HG02623 (cell line): ENCODE results near the gene AKR1C2.
"Not testable (repeated sequence)": the region's sequence is repeated elsewhere in the genome, so short reads cannot be mapped to it uniquely, and the experiment has no call there.

Source experiments
- ATAC-seq: cut with Tn5 transposase; IDR thresholded peaks from one replicate; pipeline ENCODE4 v1.9.1; 2021; ENCODE audit warnings: moderate library complexity; ENCODE audit not compliant: unreplicated experiment

AKR1C2 gene

DNA sequence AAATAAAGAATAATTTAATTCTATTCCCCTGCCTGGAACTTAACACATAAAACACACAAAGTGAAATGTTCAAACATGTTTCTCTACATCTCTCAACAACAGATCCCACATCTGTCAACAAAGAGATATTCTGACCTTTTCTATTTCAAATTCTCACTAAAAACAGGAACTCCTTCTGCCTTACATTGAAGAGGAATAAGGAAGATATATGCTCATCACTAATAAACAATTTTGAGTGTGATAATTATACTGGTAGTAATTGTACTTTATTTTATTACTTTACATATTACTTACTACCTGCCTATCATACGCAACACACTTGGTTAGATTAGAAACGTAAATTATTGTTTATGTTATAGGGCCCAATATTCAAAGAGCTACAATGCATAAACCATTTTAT is 13.4 kb downstream of the AKR1C2 start:
- no peak for ATAC-seq

DNA sequence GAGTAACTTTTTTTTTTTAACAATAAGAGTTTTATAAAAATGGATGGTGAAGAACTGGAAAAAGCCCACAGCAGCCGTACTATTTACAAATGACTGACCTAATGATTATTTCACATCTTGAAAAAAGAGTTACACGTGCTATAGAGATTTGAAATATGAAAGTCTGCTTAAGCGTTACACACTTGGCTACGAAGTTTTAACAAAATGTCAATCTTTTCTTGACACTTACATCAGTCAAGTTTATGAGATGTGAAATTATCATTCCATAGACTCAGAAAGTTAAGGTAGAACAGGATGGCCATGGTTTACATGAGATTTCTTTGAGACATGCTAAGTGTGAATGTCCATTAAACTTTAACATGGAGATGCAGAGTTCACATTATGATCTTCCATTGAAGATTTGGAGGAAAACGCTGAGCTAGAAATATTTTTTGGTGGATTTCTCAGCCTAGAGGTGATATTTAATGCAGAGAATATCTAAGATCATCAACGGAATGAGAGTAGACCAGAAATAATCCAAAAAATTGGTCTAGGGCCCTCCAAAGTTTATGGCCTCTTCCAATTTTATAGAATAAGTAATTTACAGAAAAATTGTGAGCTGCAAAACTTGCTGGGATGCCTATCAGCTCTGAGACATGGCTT is 15.5 kb downstream of the AKR1C2 start:
- ATAC-seq, result not testable (repeated sequence)

DNA sequence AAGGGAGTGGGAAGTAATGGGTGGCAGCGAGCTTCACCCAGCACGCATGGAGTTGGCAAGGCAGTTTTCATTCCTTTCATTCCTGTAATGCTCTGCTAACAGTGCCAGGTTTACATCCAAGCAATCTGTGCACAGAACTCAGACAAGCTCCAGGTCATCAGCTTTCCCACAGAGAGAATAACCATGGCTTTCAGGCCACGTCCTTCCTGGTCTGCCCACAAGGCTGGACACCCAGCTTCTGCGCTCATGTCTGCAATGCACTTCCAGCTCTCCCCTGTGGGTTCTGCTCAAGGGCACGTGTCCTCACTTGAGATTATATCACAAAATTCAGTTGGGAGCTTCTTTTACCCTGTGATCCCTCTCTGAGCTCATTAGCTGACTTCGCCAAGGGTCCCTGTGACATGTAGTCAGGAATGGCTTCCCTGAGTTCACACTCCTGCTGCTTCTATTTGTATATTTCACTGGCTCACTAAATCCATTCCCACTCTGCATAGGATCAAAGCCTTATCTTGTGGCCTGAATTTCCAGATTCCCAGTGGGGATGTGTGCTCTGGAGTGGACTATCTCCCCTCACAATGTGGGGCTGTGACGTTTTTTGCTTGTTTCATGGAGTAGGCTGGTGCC is 18.6 kb downstream of the AKR1C2 start:
- ATAC-seq, result no peak

DNA sequence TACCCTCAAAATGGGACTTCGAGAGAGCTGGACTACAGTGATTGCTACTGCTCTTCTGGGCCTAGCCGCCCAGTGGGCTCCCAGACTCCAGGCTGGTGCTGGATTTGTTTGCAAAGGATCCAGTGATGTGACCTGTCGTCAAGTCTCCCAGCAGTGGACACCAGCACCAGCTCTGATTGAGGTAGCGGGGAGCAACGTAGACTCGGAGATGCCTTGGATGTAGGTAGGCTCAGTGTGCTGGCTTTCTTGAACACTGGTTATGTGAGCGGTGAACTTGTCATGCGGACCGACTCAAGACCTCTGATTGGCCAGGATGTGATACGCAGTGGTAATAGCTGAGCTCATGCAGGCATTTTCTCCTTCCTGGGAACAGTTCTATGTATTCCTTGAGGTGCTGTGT is 19.4 kb downstream of the AKR1C2 start:
- no peak for ATAC-seq

DNA sequence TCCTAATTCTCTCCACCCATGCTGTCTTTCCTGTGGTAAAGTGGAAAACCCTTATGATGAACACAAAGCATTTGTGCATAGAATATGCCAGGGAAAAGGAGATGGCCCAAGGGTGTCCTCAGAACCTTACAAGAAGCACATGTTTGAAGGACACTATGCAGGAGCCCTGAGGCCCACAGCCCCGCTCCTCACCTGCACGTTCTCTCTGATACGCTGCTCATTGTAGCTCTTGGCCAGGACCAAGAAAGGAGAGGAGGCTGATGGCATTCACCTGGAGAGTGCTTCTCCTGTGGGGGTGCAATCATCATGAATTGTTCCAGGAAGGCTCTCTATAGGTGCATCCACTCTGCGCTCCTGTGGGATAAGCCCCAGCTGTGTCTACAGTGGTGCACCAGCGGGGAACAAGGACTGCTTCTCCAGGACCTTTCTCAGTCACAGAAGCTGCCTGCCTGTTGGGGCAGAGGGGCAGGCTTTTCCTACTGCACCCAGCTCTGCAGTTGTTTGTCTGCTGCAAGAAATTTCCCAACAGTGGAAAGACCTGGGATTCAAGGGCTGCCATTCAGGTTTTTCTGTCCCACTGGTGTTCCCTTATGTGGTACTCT is 19.9 kb downstream of the AKR1C2 start:
- no peak for ATAC-seq

DNA sequence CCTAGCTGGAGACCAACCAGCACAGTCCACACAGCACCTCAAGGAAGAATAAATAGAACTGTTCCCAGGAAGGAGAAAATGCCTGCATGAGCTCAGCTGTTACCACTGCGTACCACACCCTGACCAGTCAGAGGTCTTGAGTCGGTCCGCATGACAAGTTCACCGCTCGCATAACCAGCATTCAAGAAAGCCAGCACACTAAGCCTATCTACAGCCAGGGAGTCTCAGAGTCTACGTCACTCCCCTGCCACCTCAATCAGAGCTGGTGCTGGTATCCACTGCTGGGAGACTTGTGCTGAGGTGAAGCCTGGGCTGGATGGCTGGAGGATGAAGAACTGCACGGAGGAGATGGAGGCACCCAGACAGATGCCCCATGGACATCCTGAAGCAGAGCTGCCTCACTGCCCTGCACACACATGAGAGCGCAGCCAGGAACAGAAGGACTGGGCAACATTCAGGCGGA is 20.9 kb downstream of the AKR1C2 start:
- no peak for ATAC-seq

DNA sequence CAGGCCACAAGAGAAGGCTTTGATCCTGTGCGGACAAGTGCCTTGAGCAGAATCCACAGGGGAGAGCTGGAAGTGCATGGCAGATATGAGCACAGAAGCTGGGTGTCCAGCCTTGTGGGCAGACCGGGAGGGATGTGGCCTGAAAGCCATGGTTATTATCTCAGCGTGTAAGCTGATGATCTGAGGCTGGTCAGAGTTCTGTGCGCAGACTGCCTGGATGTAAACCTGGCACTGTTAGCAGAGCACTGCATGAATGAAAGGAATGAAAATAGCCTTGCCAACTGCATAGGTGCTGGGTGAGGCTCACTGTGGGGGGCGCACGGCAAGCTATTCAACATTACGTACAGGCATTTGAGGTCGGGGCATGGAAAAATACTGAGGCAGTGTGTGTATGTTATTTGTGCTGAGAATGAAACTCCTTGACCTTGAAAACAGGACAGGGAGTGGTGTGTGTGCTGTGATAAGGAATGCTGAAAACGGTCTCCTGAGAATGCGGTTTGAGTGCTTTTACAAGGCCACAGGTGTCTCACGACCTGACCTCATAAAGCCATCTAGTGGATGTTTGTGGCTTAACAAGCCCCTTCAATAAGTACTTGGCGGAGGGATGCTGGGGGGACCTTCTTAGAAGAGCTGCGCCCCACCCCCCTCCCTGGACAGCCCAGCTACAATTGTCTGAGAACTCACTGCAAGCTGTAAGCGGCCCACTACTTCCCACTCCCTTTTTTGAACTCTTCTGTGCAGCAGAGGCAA is 21.8 kb downstream of the AKR1C2 start:
- ATAC-seq, result no peak

DNA sequence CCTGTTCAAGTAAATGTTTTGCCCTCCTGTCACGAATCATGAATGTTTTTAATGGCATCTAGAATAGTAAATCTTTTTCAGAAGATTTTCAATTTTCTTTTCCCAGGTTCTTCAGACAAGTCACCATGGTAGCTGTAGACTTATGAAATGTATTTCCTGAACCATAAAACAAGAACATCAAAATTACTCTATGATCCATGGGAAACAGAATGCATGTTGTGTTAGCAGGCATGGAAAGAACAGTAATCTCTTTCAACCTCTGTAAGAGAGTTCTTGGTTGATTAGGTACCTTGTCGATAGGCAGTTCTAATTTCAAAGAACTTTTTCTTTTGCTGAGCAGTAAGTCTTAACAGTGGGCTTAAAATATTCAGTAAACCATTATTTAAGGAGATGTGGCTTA is 22.9 kb downstream of the AKR1C2 start:
- no peak for ATAC-seq

DNA sequence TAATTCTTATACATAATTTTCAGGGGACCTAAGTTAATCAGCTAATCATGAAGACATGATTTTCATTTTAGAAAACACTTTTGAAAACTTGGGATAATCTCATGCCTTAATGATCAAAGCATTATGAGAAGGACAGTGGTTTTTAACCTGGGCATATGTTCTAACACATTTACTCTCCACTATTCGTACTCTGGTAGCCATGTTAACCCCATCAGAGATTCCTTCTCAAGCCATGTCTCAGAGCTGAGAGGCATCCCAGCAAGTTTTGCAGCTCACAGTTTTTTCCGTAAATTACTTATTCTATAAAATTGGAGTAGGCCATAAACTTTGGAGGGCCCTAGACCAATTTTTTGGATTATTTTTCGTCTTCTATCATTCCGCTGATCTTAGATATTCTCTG is 24.8 kb downstream of the AKR1C2 start:
- ATAC-seq, result no peak

DNA sequence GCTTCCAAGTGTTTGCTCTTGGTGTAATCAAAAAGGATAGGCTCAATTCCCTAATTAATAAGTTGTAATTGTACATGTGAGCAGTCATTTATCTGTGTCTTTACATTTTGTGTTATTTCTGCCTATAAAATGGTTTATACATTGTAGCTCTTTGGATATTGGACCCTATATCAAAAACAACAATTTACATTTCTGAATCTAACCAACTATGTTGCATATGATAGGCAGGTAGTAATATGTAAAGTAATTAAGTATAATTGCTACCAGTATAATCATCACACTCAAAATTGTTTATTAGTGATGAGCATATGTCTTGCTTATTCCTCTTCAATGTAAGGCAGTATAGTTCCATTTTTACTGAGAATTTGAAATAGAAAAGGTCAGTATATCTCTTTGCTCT is 26.6 kb downstream of the AKR1C2 start:
- no peak for ATAC-seq

DNA sequence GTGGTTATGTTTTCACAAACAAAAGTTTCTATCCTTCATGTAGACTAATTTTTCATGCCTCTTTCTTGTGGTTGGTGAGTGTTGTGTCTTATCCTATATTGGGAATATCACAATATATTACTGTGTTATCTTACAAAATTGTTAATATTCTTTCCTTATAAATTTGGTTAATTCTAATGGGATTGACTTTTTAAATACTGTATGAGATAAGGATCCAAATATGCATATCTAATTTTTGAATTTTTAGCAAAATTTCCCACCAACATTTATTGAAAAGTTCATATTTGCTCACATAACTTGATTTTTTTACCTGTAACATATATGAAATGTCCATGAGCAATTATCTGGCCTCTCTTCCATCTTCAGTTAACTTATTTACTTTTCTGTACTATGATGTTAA is 29.3 kb downstream of the AKR1C2 start:
- not testable (repeated sequence) for ATAC-seq

DNA sequence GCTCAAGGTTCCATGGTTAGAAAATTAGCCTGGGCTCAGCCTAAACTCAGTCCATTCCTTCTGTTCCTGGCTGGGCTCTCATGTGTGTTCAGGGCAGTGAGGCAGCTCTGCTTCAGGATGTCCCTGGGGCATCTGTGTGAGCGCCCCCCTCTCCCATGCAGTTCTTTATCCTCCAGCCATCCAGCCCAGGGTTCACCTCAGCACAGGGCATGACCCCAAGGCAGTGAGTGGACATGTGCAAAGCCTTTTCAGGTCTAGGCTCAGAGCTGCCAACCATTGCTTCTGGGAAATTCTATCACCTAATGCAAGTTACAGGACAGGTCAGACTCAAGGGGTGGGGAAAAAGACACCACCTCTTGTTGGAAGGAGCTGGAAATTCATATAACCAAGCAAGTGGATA is 30.4 kb downstream of the AKR1C2 start:
- not testable (repeated sequence) for ATAC-seq

DNA sequence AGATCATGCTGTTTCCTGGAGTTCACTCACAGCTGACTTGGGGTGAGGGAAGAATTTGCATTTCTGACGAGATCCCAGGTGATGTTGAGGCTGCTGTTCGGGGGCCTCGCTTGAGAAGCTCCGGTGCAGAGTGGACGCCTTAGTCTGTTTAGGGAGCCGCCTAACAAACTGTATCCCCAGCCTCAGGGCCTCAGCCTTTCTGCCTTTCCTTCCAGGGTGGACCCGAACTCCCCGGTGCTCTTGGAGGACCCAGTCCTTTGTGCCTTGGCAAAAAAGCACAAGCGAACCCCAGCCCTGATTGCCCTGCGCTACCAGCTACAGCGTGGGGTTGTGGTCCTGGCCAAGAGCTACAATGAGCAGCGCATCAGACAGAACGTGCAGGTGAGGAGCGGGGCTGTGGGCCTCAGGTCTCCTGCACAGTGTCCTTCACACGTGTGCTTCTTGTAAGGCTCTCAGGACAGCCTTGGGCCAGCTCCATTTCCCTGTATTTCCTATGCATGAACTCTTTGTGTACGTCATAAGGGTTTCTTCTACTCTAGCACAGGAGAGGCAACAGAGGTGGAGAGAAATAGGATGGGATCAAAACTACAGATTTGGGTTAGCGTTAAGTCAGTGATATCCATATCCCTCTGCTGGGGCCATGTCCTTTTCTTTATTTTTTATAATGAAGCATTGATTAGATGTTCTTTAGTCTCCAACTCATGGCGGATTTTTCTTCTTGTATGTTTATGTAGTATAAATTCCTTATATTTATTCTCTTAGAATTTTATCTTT is 31.1 kb downstream of the AKR1C2 start:
- ATAC-seq, result not testable (repeated sequence)

DNA sequence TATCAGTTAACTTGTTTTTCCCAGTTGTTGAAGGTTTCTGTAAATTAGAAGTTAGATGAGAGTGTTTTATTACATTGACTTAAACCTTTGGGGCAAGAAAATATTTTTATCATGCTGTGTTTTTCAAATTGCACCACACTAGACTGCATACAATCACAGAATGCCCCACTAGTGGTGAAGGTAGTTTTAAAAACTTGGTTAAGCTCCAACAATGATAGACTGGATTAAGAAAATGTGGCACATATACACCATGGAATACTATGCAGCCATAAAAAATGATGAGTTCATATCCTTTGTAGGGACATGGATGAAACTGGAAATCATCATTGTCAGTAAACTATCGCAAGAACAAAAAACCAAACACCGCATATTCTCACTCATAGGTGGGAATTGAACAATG is 33.3 kb downstream of the AKR1C2 start:
- ATAC-seq, result not testable (repeated sequence)

DNA sequence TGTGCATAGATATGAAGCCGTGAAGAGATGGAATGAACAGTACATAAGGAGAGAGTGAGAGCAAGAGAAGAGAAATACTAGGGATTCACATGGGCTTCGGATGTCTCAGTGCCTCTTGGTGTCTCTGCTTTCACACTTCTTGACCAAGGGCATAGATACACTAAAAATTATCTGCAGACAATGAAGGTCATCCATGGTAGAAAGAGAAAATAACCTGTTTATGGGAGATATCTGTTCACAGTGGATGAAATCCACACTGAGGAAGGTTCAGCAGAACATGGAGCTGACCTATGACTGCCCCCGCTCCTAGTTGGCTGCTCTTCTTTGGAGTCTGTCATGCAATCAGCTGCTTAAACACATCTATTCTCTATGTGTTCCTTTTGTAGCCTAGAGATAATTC is 34.4 kb downstream of the AKR1C2 start:
- not testable (repeated sequence) for ATAC-seq

DNA sequence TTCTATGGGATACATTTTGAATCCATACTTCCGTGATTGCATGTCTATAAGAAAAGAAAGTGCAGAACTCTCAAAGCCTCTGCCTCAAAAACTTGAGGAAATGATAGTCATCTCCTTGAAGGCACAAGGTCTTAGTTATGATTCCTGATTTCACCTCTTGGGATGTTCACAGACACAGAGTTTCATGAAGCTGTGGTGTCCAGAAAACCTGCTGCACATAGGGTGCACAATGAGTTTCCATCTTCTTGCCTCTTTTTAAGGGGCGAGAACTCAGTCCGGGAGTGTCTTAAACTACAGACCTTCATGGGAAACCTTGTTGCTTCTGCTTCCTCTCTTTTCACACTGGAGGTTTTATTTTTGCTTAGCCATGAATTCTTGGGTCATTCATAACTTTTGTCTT is 36.5 kb downstream of the AKR1C2 start:
- not testable (repeated sequence) for ATAC-seq

DNA sequence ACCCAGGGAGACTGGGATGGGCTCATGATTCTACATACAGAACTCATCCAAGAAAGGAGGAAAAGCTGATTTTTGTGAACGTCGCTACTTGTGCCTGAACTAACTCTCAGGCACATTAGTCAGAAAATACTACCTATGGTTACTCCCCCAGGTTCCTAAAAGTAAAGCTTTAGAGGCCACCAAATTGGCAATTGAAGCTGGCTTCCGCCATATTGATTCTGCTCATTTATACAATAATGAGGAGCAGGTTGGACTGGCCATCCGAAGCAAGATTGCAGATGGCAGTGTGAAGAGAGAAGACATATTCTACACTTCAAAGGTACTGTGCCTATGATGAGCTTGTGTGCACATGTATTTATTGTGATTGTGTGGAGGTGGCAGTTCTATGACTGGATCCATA is 37.9 kb downstream of the AKR1C2 start:
- not testable (repeated sequence) for ATAC-seq

DNA sequence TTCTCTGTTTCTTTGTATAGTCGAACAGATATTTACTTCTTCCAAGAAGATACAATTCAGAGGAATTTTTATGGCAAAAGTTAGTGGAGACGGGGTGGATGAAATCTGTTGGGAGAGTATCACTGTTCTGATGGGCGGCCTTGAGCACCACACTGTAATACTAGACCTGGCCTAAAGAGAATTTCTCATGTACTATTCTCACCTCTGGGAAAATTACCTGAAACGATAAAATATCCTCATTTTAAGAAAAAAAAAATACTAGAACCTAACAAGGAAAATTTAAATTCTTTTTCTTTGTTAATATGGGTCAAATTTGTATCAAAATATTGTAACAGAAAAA is 39.9 kb downstream of the AKR1C2 start:
- not testable (repeated sequence) for ATAC-seq

DNA sequence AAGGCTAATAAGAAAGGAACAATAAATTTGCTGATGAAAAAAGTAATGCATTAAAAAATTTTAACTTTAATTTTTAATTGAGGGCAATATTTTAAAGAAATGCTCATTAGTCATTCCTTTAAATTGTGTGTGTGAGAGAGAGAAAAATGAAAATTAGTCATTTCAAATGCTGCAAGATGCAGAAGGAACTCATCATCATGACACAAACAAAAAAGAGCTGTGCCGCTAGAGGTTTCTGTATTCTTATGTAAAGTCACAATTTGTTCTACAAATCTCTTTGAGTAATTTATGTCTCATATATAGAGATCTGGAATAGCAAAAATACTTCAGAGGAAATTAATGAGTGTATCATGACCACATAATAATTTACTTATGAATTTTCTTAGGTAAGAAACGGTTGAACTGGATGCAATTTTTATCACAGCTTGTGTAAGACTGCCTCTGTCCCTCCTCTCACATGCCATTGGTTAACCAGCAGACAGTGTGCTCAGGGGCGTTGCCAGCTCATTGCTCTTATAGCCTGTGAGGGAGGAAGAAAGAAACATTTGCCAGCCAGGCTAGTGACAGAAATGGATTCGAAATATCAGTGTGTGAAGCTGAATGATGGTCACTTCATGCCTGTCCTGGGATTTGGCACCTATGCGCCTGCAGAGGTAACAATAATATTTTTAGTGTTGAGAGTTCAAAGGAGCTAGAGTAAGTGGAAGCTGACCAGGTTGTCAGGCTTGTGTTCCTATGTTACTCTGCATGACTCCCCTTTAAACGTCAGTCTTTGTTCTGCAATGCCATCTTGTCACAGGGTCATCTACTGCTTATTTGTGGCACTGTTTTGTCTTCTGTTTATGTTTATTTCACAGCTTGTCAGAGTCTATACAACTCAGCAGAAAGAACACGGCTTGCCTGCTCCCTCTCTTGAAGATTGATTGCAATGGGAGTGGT is 40.5 kb downstream of the AKR1C2 start, which contains the start of gene AKR1C1:
Gene AKR1C1, plus strand, starts transcription at position 540 of the 939 bp plus-strand sequence. Its CDS starts 30 bp downstream, at position 570.
- ATAC-seq, result not testable (repeated sequence)

DNA sequence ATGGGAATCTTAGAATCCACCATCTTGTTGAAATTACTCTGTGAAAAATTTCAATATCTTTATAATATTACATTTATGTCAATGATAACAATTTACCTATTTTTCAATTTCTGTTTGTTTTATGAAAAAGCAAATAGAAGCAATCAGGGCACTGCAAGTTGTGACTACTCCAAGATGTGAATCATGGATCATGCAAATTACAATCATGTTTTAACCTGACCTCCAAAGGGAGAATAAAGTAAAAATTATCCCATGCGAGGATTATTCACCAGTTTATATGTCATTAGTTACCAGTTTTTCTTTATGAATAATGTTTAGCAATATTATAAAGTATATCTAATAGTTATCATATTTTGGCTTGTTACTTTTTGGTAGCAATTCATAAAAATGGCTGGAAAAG is 41.3 kb downstream of the AKR1C2 start:
- ATAC-seq, result not testable (repeated sequence)
